Lower lobe of right lung (tissue), 2 donors: Measurements from ENCODE around the gene HACD1. TPM values are rescaled to one million over a fixed set of nuclear protein-coding genes. Genes with fewer than 3 reads are reported as not detected.

Source experiments
- ATAC-seq, 2 donors: fragments of 200-7000 bp; cut with Tn5 transposase; one replicate each; pipeline ENCODE4 v1.9.1; 2020 to 2022; ENCODE audit warnings: mild to moderate bottlenecking in 2 of 2, moderate library complexity in 2 of 2
- DNase-seq: peaks from one replicate; pipeline ENCODE4 v3.0.0-alpha.2; 2020
- H3K27ac ChIP-seq: fragments of 200-600 bp; one replicate; pipeline ENCODE4 v1.8.0; 2022
- H3K27me3 ChIP-seq: fragments of 200-600 bp; one replicate; pipeline ENCODE4 v1.8.0; 2022; ENCODE audit warnings: low read depth
- H3K36me3 ChIP-seq: fragments of 200-600 bp; one replicate; pipeline ENCODE4 v1.8.0; 2022; ENCODE audit warnings: mild to moderate bottlenecking
- H3K4me1 ChIP-seq: fragments of 200-600 bp; one replicate; pipeline ENCODE4 v1.8.0; 2022
- H3K4me3 ChIP-seq: fragments of 200-600 bp; one replicate; pipeline ENCODE4 v1.8.0; 2022; ENCODE audit warnings: mild to moderate bottlenecking
- H3K9me3 ChIP-seq: fragments of 200-600 bp; one replicate; pipeline ENCODE4 v1.8.0; 2022
- CTCF ChIP-seq: fragments of 200-600 bp; IDR thresholded peaks from one replicate; pipeline ENCODE4 v1.8.0; 2022; ENCODE audit warnings: antibody characterized with exemption, mild to moderate bottlenecking
- intact Hi-C: fragments of 100-400 bp; cut with DNase I; formaldehyde crosslinking; loops from one replicate; pipeline ENCODE4 v1.11.0; 2022
- total RNA-seq: library from RNA; stranded (reverse); fragmentation: NEBNext Ultra II Directional; extraction: Animal tissue kit (Norgen Biotek cat#: 25700); gene quantifications from one replicate; pipeline ENCODE4 v1.2.1, GENCODE V29; 2021
- donor health status: DM: no; HTN: yes; CAD: no; lungs with severe emphysema.

HACD1 gene
- total RNA-seq, 1 donor from 2014 or later = 20.4 TPM

- Histone ChIP-seq H3K27me3 (no peaks in the 10 kb centered on the region), H3K4me3 (no peak overlapping the region), H3K4me1 (peaks cover 8% of the 10 kb centered on the region), H3K27ac (no peak overlapping the region), H3K36me3 (no peaks in the 10 kb centered on the region), H3K9me3 (no peaks in the 10 kb centered on the region)
- no peak for DNase-seq
- no peak for TF ChIP-seq CTCF
- no peak for ATAC-seq
- intact Hi-C loops = no loop called here
These were observed 36.3 kb downstream of the HACD1 start for GRCh38 chr10:17580885-17581284.

- no peaks in the 10 kb centered on the region for H3K27me3 ChIP-seq
- no peaks in the 10 kb centered on the region for H3K9me3 ChIP-seq
- no peak for TF ChIP-seq CTCF
- no peak for DNase-seq
- intact Hi-C loops = no loop called here
- no peaks in the 10 kb centered on the region for H3K4me1 ChIP-seq
- H3K36me3 ChIP-seq = no peaks in the 10 kb centered on the region
- ATAC-seq = no peak
- no peak overlapping the region for H3K4me3 ChIP-seq
- no peak overlapping the region for H3K27ac ChIP-seq
These were observed 38.6 kb downstream of the HACD1 start for GRCh38 chr10:17578603-17579002.

GRCh38 chr10:17576768-17577167 is 40.4 kb downstream of the HACD1 start:
- ATAC-seq (no peak), DNase-seq (no peak)
- intact Hi-C loops = no loop called here
- no peak overlapping the region for H3K27ac ChIP-seq
- H3K36me3 ChIP-seq = no peaks in the 10 kb centered on the region
- no peaks in the 10 kb centered on the region for H3K9me3 ChIP-seq
- no peaks in the 10 kb centered on the region for H3K27me3 ChIP-seq
- no peak for TF ChIP-seq CTCF
- no peak overlapping the region for H3K4me3 ChIP-seq
- no peaks in the 10 kb centered on the region for H3K4me1 ChIP-seq

- H3K27me3 ChIP-seq = no peaks in the 10 kb centered on the region
- no peaks in the 10 kb centered on the region for H3K9me3 ChIP-seq
- H3K4me3 ChIP-seq = no peak overlapping the region
- no peaks in the 10 kb centered on the region for H3K4me1 ChIP-seq
- intact Hi-C loops = no loop called here
- H3K27ac ChIP-seq = no peak overlapping the region
- no peaks in the 10 kb centered on the region for H3K36me3 ChIP-seq
- ATAC-seq = no peak
- no peak for DNase-seq
- no peak for TF ChIP-seq CTCF
These were observed 52.3 kb downstream of the HACD1 start for GRCh38 chr10:17564911-17565310.

- no peak overlapping the region for H3K27ac ChIP-seq
- no peaks in the 10 kb centered on the region for H3K4me1 ChIP-seq
- no peaks in the 10 kb centered on the region for H3K27me3 ChIP-seq
- no peaks in the 10 kb centered on the region for H3K9me3 ChIP-seq
- no peaks in the 10 kb centered on the region for H3K36me3 ChIP-seq
- DNase-seq = no peak
- intact Hi-C loops = no loop called here
- H3K4me3 ChIP-seq = no peak overlapping the region
- TF ChIP-seq CTCF = no peak
- ATAC-seq = no peak
These were observed 53.7 kb downstream of the HACD1 start for GRCh38 chr10:17563452-17563851.

- intact Hi-C loops = no loop called here
- H3K9me3 ChIP-seq = no peaks in the 10 kb centered on the region
These were observed 54.6 kb downstream of the HACD1 start for GRCh38 chr10:17562614-17563013.

More at GRCh38 chr10:17562614-17563013, 54.6 kb downstream of the HACD1 start:
- ATAC-seq = no peak
- no peak for DNase-seq
- H3K27me3 ChIP-seq = no peaks in the 10 kb centered on the region
- TF ChIP-seq CTCF = no peak
- H3K27ac ChIP-seq = no peak overlapping the region
- no peak overlapping the region for H3K4me3 ChIP-seq
- no peaks in the 10 kb centered on the region for H3K4me1 ChIP-seq
- no peaks in the 10 kb centered on the region for H3K36me3 ChIP-seq
